H7 (cell line): ENCODE data around the gene SCART1. TPM values are rescaled to one million over a fixed set of nuclear protein-coding genes. Genes with fewer than 3 reads are reported as not detected.
"Not testable (repeated sequence)": the region's sequence is repeated elsewhere in the genome, so short reads cannot be mapped to it uniquely, and the experiment has no call there.

Experiments used
- DNase-seq: peaks from one replicate; pipeline ENCODE4 v3.0.0; 2012
- H3K27me3 ChIP-seq: 2 replicates; pipeline ENCODE4 v1.6.0; 2011; ENCODE audit warnings: mild to moderate bottlenecking, low read length; ENCODE audit not compliant: control insufficient read depth, insufficient read depth
- H3K36me3 ChIP-seq: replicated peaks from 2 replicates; pipeline ENCODE4 v1.5.1; 2011; ENCODE audit warnings: low read length; ENCODE audit not compliant: control insufficient read depth, insufficient read depth
- H3K4me3 ChIP-seq: 2 replicates; pipeline ENCODE4 v1.5.1; 2011; ENCODE audit warnings: low read depth, mild to moderate bottlenecking, control low read depth, low read length, moderate library complexity; ENCODE audit not compliant: insufficient read depth
- total RNA-seq: library from RNA; depleted of rRNA; stranded (reverse); fragments of >200 nt; shearing (Covaris generic); gene quantifications from 2 replicates; pipeline ENCODE4 v1.2.3, GENCODE V29; 2014

The SCART1 gene
- total RNA-seq, 1 experiment from 2014 or later, result 0.03 TPM

DNA sequence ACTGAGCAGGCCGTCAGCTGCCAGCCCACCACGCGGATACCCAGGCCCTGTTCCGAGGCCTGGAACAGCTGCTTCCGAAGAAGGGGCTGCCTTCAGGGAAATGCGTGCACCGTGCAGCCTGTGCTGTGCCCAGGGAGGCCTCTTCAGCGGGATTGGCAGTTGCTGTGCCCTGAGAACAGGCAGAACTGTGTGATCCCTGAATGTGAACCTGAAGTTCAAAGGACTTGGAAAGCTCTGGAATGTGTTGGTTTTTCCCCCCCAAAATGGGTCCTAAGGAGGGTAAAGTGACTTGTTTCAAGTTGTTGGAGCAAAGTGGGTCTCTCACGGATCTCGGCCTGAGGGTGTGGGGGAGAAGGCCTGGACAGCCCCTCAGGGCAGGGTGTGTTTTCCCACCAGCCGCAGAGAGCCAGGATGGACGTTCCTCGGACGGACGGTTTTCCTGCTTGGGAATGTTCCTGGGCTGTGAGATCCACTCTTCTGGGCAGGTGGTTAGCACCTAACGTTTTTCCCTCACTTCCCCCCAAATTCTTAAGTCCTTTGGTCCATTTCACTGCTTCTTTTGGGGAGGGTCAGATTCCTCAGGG, 31.4 kb upstream of the SCART1 start:
- DNase-seq, result peak; percentile 62
- no peak overlapping the region for H3K4me3 ChIP-seq
- H3K36me3 ChIP-seq, result no peaks in the 10 kb centered on the region; the same call in 1 of the 2 replicates
- H3K27me3 ChIP-seq, result peaks cover 13% of the 10 kb centered on the region

DNA sequence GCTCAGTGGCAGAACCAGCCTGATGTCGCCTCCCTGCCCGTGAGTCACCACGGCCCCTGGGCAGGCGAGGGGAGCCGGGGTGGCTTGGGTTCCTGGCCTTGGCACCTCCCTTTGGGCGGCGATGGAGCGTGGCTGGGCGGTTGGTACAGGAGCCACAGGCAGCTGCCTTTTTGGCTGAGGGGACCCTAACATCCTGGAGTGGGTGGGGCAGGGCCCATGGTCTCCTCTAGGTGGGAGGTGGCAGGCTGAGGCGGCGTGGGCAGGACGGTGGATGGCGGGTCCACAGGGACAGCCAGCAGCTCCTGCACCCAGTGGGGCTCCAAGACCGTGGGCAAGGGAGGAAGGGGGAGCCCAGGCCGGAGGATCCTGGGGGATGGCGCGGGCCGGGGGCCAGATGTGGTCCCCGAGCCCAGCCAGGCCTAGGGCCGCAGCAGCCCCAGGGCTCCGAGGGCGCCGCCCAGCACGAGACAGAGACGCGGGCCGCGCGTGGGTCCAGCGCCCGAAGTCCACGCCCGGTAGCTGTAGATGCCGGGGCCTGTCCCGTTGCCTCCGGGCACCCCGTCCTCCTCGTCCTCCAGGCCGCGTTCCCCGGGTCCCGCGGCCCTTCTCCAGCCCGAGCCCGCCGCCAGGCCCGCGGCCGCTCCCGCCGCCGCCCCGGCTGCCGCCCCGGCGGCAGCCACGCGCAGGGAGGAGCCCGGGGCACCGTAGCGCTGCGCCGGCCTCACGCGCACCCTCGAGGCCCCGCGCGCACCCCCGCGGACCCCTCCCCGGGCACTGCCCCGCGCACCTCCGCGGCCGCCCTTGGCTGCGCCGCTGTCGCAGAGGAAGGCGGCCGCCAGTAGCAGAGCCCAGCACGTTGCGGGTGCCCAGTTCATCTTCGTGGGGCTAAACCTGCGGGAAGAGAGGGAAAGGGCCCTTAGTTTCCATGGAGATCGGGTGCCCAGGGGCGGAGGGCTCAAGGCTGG, 30.7 kb upstream of the SCART1 start:
- Histone ChIP-seq H3K4me3 (peak overlapping the region; percentile 12; the same call in 1 of the 2 replicates), H3K36me3 (no peaks in the 10 kb centered on the region; the same call in 1 of the 2 replicates), H3K27me3 (peaks cover 13% of the 10 kb centered on the region)
- DNase-seq, result peak; percentile 88

DNA sequence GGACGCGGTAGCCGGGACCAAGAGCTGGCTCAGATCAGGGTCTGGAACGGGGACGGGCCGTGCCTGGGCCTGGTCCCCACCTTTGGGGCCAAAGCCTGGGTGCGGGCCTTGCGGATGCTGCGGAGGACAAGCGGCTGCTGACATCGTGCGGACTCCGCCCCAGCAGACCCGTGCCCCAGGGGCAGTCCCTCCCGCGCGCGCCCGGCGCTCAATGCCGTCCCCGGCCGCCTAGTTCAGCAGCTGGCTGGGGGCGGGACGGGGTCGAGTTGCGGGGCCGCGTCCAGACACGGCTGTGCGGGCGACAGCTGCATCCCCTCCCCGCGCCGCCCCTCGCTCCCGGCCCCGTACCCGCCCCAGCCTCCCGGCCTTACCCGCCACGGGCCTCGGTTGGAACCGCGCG, 29.6 kb upstream of the SCART1 start:
- peaks cover 13% of the 10 kb centered on the region for H3K27me3 ChIP-seq
- DNase-seq, H3K36me3 ChIP-seq: not testable (repeated sequence)
- H3K4me3 ChIP-seq, result peak overlapping the region; percentile 19

DNA sequence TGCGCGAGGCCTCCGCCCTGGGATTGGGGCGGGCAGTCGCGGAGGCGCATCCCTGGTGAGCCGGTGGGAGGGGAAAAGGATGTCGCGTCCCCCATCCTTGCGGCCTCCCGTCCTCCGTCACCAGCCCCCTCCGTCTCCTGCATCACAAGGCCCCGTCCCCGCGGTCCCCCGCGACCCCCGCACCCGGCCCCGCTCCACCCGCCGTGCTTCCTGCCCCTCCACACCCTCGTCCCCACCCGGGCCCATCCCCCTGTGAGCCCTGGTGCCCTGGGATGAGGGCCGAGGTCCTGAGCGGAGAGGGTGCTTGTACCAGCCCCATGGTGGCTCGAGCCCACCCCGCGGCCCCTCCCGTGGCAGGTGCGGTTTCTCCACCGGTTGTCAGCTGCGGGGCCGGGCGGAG, 29.1 kb upstream of the SCART1 start, which contains the start of gene SPRN:
SPRN (minus strand) TSS at position 25 of the 400 bp plus-strand sequence. CDS start 944 bp downstream, outside the sequence.
- H3K36me3 ChIP-seq, DNase-seq: not testable (repeated sequence)
- Histone ChIP-seq H3K27me3 (peaks cover 13% of the 10 kb centered on the region), H3K4me3 (peak within 1 kb of the TSS; percentile 19)

GRCh38 chr10:133429571-133429970, 24.2 kb upstream of the SCART1 start:
- H3K4me3 ChIP-seq, H3K27me3 ChIP-seq, H3K36me3 ChIP-seq, DNase-seq: not testable (repeated sequence)

- not testable (repeated sequence) for DNase-seq, H3K36me3 ChIP-seq, H3K4me3 ChIP-seq, H3K27me3 ChIP-seq
These were observed 21.7 kb upstream of the SCART1 start for GRCh38 chr10:133431888-133432613.

- H3K4me3 ChIP-seq, H3K36me3 ChIP-seq, DNase-seq, H3K27me3 ChIP-seq: not testable (repeated sequence)
These were observed 21.0 kb upstream of the SCART1 start for GRCh38 chr10:133432789-133433188.

DNA sequence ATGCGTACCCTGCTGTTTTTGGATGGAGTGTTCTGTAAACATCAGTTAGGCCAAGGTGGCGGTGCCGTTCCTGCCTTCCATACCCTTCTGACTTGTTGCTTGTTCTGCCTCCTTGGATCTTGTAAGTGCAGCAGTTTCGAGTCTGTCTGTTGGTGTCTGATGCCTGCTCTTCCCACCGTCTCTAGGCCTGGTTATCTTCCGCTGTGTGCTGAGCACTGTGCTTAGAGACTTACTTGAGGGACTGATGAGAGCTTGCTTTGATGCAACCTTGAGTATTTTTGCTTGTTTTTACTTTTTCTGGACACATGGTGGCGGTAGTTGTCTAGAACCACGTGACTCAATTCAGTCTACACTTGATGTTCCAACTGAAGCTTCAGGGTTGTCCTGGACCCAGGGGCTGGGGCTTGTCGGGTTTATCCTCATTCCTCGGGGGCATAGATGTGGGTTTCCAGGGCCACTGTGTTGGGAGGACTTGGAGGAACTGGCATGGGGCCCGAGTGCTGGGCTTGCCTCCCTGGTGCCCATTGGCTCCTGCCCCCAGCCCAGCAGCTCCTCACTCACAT, 15.0 kb upstream of the SCART1 start:
- no peak overlapping the region for H3K4me3 ChIP-seq
- DNase-seq, result peak; percentile 42
- no peaks in the 10 kb centered on the region for H3K27me3 ChIP-seq
- H3K36me3 ChIP-seq, result no peaks in the 10 kb centered on the region

GRCh38 chr10:133439517-133440461, 14.0 kb upstream of the SCART1 start:
- H3K27me3 ChIP-seq, result no peaks in the 10 kb centered on the region
- no peaks in the 10 kb centered on the region for H3K36me3 ChIP-seq
- DNase-seq, result peak; percentile 17
- no peak overlapping the region for H3K4me3 ChIP-seq

DNA sequence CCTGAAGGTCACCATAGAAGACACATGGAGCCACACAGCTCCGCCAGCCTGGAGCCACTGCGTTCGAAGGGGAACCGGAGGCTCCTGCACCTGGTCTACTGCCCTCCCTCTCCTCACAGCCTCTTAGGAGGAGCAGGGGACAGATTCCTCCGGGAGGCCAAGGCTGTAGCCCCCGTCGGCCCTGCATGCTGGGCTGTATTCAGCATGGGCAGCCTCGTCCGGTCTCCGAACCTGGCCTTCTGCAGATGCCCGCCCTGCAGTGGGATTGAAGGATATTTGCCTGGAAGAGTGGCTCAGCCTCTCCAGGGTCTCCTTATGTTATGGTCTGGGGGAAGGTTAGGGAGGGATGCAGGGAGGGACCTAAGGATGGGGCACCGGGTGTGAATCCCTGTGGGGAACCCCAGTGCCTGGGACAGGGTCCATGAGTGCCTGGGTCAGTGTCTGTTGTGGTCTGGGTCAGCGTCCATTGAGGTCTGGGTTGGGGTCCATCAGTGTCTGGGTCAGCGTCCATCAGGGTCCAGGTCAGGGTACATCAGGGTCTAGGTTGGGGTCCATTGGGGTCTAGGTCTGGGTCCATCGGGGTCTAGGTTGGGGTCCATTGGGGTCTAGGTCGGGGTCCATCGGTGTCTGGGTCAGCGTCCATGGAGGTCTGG, 13.0 kb upstream of the SCART1 start:
- Histone ChIP-seq H3K27me3 (no peaks in the 10 kb centered on the region), H3K4me3 (no peak overlapping the region), H3K36me3 (no peaks in the 10 kb centered on the region)
- no peak for DNase-seq

- not testable (repeated sequence) for H3K36me3 ChIP-seq, H3K4me3 ChIP-seq
These were observed 12.4 kb upstream of the SCART1 start for GRCh38 chr10:133441356-133441755.

DNA sequence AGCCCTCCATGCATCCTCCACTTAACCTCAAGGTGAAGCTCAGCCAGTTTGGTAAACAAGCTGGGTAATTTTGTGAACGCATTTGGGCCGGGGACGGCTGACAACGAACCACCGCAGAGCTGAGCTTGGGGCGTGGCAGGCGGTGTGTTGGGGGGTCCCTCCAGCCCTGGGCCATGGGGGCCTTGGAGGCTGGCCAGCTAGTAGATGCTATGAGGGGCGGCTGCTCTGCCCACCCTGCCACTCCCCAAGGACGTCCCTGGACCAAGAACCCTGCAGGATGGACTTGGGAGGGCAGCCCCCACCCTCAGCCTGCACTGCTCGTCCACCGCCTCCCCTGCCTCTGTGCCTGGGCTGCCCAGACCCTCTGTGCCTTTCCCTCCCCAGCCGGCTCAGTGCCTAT, 12.0 kb upstream of the SCART1 start:
- Histone ChIP-seq H3K4me3 (no peak overlapping the region), H3K36me3 (no peaks in the 10 kb centered on the region), H3K27me3 (no peaks in the 10 kb centered on the region)
- DNase-seq, result no peak

More at GRCh38 chr10:133441356-133441755, 12.4 kb upstream of the SCART1 start:
- not testable (repeated sequence) for DNase-seq, H3K27me3 ChIP-seq
